K562 (cell line): Measurements from ENCODE around the gene JUNB. TPM values are rescaled to one million over a fixed set of nuclear protein-coding genes. Genes with fewer than 3 reads are reported as not detected.

ENCODE experiments used
- BHLHE40 ChIP-seq: IDR thresholded peaks from 2 replicates; pipeline ENCODE4 v1.6.1; 2011; ENCODE audit warnings: low read length, improper control_type of control experiment
- BRF1 ChIP-seq: IDR thresholded peaks from 3 replicates; pipeline ENCODE4 v1.6.1; 2011; ENCODE audit warnings: borderline replicate concordance, mild to moderate bottlenecking; ENCODE audit not compliant: insufficient read length; ENCODE audit errors: extremely low read depth
- CBFA2T3 ChIP-seq: fragments of 450-650 bp; IDR thresholded peaks from 2 replicates; pipeline ENCODE4 v1.6.1; 2017
- CCNT2 ChIP-seq: IDR thresholded peaks from 2 replicates; pipeline ENCODE4 v1.6.1; 2011; ENCODE audit warnings: borderline replicate concordance, low read depth, mild to moderate bottlenecking, moderate library complexity, mixed read lengths, low read length; ENCODE audit not compliant: insufficient read length; ENCODE audit errors: extremely low read depth
- HMG20A ChIP-seq: fragments of 450-650 bp; formaldehyde crosslinking; conservative IDR thresholded peaks from 2 replicates; pipeline ENCODE4 v1.4.0; 2020; ENCODE audit warnings: mild to moderate bottlenecking, mixed read lengths
- HNRNPK ChIP-seq: fragments of 200-400 bp; formaldehyde crosslinking; IDR thresholded peaks from one replicate; pipeline ENCODE4 v1.6.1; 2018; ENCODE audit warnings: mild to moderate bottlenecking, low read depth, low read length; ENCODE audit not compliant: poor library complexity, severe bottlenecking
- HNRNPUL1 ChIP-seq: fragments of 200-400 bp; formaldehyde crosslinking; IDR thresholded peaks from 2 replicates; pipeline ENCODE4 v1.6.1; 2017; ENCODE audit warnings: low read length
- IFI16 ChIP-seq: fragments of 250-450 bp; sonication (Bioruptor Pico); IDR thresholded peaks from 2 replicates; pipeline ENCODE4 v2.1.2; 2022; ENCODE audit warnings: mild to moderate bottlenecking, inconsistent platforms
- NR2C2 ChIP-seq, 2 experiments: fragments of 200-800 bp in 1 of 2; sonication (Bioruptor generic) in 1 of 2; sonication (generic) in 1 of 2; formaldehyde crosslinking in 1 of 2; IDR thresholded peaks; 2 replicates each; pipeline versions ENCODE4 v1.6.1 to v1.8.0; 2016 to 2022; ENCODE audit warnings: mild to moderate bottlenecking in 1 of 2, missing compliant biosample characterization in 1 of 2, missing genetic modification characterization in 1 of 2, missing genetic modification reagents in 1 of 2
- POLR2G ChIP-seq: fragments of 200-400 bp; formaldehyde crosslinking; IDR thresholded peaks from 2 replicates; pipeline ENCODE4 v1.6.1; 2017; ENCODE audit warnings: low read depth, mild to moderate bottlenecking, antibody characterized with exemption, low read length, moderate library complexity
- PTRF ChIP-seq: fragments of 450-650 bp; IDR thresholded peaks from 2 replicates; pipeline ENCODE4 v1.6.1; 2016; ENCODE audit warnings: mild to moderate bottlenecking, missing genetic modification characterization, missing compliant biosample characterization
- PURB ChIP-seq: sonication (generic); formaldehyde crosslinking; IDR thresholded peaks from 2 replicates; pipeline ENCODE4 v1.9.0; 2021; ENCODE audit warnings: low read depth, mild to moderate bottlenecking, missing genetic modification reagents
- SAFB ChIP-seq: fragments of 200-400 bp; formaldehyde crosslinking; IDR thresholded peaks from 2 replicates; pipeline ENCODE4 v1.6.1; 2017; ENCODE audit warnings: low read depth, low read length, borderline replicate concordance
- SMARCA5 ChIP-seq: fragments of 450-650 bp; IDR thresholded peaks from 2 replicates; pipeline ENCODE4 v1.6.1; 2016
- U2AF1 ChIP-seq: fragments of 200-400 bp; formaldehyde crosslinking; optimal IDR thresholded peaks from 2 replicates; pipeline ENCODE3; 2017; ENCODE audit warnings: mild to moderate bottlenecking, low read depth, low read length, moderate library complexity
- USF2 ChIP-seq: sonication (generic); formaldehyde crosslinking; IDR thresholded peaks from 2 replicates; pipeline ENCODE4 v1.5.0; 2020; ENCODE audit warnings: missing genetic modification reagents
- ZNF121 ChIP-seq: sonication (generic); formaldehyde crosslinking; conservative IDR thresholded peaks from 2 replicates; pipeline ENCODE4 v1.8.0; 2022; ENCODE audit warnings: missing genetic modification reagents
- ZNF274 ChIP-seq: IDR thresholded peaks from 2 replicates; pipeline ENCODE4 v1.6.1; 2011; ENCODE audit warnings: low read depth, mild to moderate bottlenecking, low read length, moderate library complexity, borderline replicate concordance
- ZNF324 ChIP-seq: fragments of 250-450 bp; sonication (Bioruptor Pico); IDR thresholded peaks from 2 replicates; pipeline ENCODE4 v1.4.0; 2020; ENCODE audit warnings: mild to moderate bottlenecking
- ZSCAN32 ChIP-seq: fragments of 450-650 bp; formaldehyde crosslinking; IDR thresholded peaks from 2 replicates; pipeline ENCODE4 v1.4.0; 2020; ENCODE audit warnings: mild to moderate bottlenecking, moderate library complexity
- polyA plus RNA-seq, 8 experiments: library from polyadenylated mRNA; depleted of rRNA in 4 of 8; stranded (reverse) in 5 of 8; unstranded in 3 of 8; fragments of >200 nt; fragmentation: Nextera tagmentation in 2 of 8; fragmentation: Illumina TruSeq in 1 of 8; extraction: Ambion mirVana in 2 of 8; extraction: Trizol in 1 of 8; gene quantifications; 2 replicates each; pipeline versions ENCODE4 v1.2.1 to v1.2.3, GENCODE V29; 2011 to 2014; ENCODE audit warnings: inconsistent platforms in 1 of 8, missing spikeins in 1 of 8
- total RNA-seq, 7 experiments: library from RNA; depleted of rRNA in 6 of 7; stranded (reverse); fragments of >200 nt in 6 of 7; fragmentation: Illumina TruSeq in 2 of 7; extraction: Trizol in 2 of 7; gene quantifications; 2 replicates each; pipeline versions ENCODE4 v1.2.1 to v1.2.3, GENCODE V29; 2011 to 2021; ENCODE audit warnings: low replicate concordance in 1 of 7
- TF ChIP-seq, protein P1 (sequence below): sonication (generic); formaldehyde crosslinking; IDR thresholded peaks from 2 replicates; pipeline ENCODE4 v1.8.1; 2023; ENCODE audit warnings: mild to moderate bottlenecking, missing genetic modification reagents
- TF ChIP-seq, protein P2 (sequence below): conservative IDR thresholded peaks from 2 replicates; pipeline ENCODE4 v1.6.1; 2011; ENCODE audit warnings: low read depth, mild to moderate bottlenecking, low read length; ENCODE audit not compliant: control insufficient read depth
- TF ChIP-seq, protein P3 (sequence below): fragments of 450-650 bp; formaldehyde crosslinking; IDR thresholded peaks from 2 replicates; pipeline ENCODE4 v1.4.0; 2022; ENCODE audit warnings: missing genetic modification characterization

Gene JUNB
- total and polyA plus RNA-seq, 9 of the 15 experiments (the other 6 are each of a cell fraction or from before 2014, with no cell fraction given) = 0.23 to 88.1 (median 13.1) TPM

GRCh38 chr19:12793290-12794195, 2.3 kb downstream of the JUNB start (continued):
- TF ChIP-seq NR2C2 (CRISPR knock-in tag; IDR thresholded peaks at IDR 0.05) (no peak), NR2C2 (tag; IDR thresholded peaks at IDR 0.05) (peak; percentile 50; the same call in 1 of the 2 replicates), CBFA2T3 (no peak), POLR2G (peak; percentile 92), U2AF1 (peak; percentile 78), ZNF324 (CRISPR knock-in tag) (peak; percentile 70), ZNF121 (no peak), SMARCA5 (no peak), BRF1 (no peak), HNRNPUL1 (peak; percentile 58; the same call in 1 of the 2 replicates), HMG20A (no peak), BHLHE40 (no peak), SAFB (peak; percentile 71), ZNF274 (no peak; the same call in 1 of the 2 replicates), HNRNPK (peak; percentile 95), IFI16 (CRISPR knock-in tag) (no peak), USF2 (CRISPR knock-in tag) (no peak), CCNT2 (peak; percentile 96), PURB (CRISPR knock-in tag) (no peak), PTRF (tag) (no peak), ZSCAN32 (CRISPR knock-in tag) (no peak)
- TF ChIP-seq, protein P1, sequence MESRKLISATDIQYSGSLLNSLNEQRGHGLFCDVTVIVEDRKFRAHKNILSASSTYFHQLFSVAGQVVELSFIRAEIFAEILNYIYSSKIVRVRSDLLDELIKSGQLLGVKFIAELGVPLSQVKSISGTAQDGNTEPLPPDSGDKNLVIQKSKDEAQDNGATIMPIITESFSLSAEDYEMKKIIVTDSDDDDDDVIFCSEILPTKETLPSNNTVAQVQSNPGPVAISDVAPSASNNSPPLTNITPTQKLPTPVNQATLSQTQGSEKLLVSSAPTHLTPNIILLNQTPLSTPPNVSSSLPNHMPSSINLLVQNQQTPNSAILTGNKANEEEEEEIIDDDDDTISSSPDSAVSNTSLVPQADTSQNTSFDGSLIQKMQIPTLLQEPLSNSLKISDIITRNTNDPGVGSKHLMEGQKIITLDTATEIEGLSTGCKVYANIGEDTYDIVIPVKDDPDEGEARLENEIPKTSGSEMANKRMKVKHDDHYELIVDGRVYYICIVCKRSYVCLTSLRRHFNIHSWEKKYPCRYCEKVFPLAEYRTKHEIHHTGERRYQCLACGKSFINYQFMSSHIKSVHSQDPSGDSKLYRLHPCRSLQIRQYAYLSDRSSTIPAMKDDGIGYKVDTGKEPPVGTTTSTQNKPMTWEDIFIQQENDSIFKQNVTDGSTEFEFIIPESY (CRISPR knock-in tag) = no peak
- TF ChIP-seq, protein P2, sequence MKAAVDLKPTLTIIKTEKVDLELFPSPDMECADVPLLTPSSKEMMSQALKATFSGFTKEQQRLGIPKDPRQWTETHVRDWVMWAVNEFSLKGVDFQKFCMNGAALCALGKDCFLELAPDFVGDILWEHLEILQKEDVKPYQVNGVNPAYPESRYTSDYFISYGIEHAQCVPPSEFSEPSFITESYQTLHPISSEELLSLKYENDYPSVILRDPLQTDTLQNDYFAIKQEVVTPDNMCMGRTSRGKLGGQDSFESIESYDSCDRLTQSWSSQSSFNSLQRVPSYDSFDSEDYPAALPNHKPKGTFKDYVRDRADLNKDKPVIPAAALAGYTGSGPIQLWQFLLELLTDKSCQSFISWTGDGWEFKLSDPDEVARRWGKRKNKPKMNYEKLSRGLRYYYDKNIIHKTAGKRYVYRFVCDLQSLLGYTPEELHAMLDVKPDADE = peak; percentile 61; the same call in 1 of the 2 replicates
- TF ChIP-seq, protein P3, sequence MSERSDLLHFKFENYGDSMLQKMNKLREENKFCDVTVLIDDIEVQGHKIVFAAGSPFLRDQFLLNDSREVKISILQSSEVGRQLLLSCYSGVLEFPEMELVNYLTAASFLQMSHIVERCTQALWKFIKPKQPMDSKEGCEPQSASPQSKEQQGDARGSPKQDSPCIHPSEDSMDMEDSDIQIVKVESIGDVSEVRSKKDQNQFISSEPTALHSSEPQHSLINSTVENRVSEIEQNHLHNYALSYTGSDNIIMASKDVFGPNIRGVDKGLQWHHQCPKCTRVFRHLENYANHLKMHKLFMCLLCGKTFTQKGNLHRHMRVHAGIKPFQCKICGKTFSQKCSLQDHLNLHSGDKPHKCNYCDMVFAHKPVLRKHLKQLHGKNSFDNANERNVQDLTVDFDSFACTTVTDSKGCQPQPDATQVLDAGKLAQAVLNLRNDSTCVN (CRISPR knock-in tag) = no peak
